ENCODE measurements around the gene PCMT1.
"Not testable (repeated sequence)": the region's sequence is repeated elsewhere in the genome, so short reads cannot be mapped to it uniquely, and the experiment has no call there.

PCMT1 gene

GRCh38 chr6:149842331-149842730, 92.8 kb downstream of the PCMT1 start:
- TF ChIP-seq, protein P1, sequence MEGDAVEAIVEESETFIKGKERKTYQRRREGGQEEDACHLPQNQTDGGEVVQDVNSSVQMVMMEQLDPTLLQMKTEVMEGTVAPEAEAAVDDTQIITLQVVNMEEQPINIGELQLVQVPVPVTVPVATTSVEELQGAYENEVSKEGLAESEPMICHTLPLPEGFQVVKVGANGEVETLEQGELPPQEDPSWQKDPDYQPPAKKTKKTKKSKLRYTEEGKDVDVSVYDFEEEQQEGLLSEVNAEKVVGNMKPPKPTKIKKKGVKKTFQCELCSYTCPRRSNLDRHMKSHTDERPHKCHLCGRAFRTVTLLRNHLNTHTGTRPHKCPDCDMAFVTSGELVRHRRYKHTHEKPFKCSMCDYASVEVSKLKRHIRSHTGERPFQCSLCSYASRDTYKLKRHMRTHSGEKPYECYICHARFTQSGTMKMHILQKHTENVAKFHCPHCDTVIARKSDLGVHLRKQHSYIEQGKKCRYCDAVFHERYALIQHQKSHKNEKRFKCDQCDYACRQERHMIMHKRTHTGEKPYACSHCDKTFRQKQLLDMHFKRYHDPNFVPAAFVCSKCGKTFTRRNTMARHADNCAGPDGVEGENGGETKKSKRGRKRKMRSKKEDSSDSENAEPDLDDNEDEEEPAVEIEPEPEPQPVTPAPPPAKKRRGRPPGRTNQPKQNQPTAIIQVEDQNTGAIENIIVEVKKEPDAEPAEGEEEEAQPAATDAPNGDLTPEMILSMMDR (IDR thresholded peaks at IDR 0.05; ENCODE audit: low read depth, low read length), result no peak
- no peak overlapping the region for H3K4me3 ChIP-seq (ENCODE audit: low read depth, low read length)
- in situ Hi-C loops (cut with HindIII; ENCODE audit: low sequenced_read_pairs), result no loop called here
- no peak for DNase-seq (ENCODE audit: low read depth, low spot score)

DNA sequence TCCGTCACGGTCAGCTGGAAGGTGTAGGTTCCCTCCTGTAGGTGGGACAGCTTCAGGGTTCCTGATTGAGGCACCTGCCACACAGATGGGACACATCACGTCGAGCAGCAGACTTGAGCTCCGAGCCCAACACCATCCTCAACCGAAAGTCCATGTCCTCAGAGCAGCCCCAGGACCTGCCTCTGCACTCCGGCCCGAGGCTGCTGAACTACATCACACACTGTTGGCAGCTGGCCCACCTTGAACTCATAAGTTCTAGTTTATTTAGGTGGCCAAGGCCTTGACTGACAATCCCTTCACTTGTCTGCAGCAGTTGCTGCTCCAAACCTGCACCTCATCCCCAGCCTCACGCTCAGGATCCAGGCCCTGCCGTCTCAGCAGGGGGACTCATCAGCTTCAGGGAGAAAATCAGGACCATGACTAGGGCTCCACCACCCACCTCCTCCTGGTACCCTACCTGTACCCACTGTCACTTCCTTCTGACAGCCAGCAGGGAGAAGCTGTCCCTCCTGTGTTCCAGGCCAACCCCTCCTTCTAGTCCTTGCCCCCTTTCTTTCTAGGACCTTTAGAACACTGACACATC, 93.6 kb downstream of the PCMT1 start:
- no peak for DNase-seq (ENCODE audit: low read depth, low spot score)
- in situ Hi-C loops (cut with HindIII; ENCODE audit: low sequenced_read_pairs), result no loop called here
- H3K4me3 ChIP-seq (ENCODE audit: low read depth, low read length), result no peak overlapping the region
- TF ChIP-seq, protein P1 (IDR thresholded peaks at IDR 0.05; ENCODE audit: low read depth, low read length), result no peak

DNA sequence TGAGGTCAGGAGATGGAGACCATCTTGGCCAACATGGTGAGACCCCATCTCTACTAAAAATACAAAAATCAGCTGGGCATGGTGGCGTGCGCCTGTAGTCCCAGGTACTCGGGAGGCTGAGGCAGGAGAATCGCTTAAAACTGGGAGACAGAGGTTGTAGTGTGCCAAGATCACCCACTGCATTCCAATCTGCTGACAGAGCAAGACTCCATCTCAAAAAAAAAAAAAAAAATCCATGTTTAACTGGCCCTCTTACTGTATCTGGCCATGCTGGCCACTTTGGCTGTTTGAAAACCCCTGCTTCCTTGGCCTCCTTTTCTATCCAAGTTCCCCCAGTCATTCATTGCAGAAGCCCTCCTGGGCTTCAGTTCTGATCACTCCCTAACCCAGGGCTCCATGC, 94.5 kb downstream of the PCMT1 start:
- H3K4me3 ChIP-seq (ENCODE audit: low read depth, low read length); in situ Hi-C loops (cut with HindIII; ENCODE audit: low sequenced_read_pairs): not testable (repeated sequence)
- DNase-seq (ENCODE audit: low read depth, low spot score), result peak; percentile 44

DNA sequence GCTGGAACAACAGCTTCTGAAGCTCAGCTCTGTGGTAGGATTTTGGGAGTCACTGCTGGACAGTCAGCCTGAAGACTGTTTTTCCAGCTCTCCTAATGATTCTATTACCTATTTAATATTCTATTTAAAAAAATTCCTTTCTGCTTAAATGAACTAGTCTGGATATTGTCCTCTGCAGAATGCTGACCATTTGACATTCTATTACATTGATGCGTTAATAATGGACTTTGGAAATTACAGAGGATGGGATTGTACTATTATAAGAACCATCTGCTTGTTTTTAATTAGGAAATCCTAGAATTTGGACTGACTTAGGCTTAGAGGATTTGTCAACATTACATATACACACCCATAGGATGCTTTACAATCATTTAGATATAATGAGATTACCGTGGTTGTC, 94.9 kb downstream of the PCMT1 start:
- in situ Hi-C loops (cut with HindIII; ENCODE audit: low sequenced_read_pairs), result no loop called here
- TF ChIP-seq, protein P1 (IDR thresholded peaks at IDR 0.05; ENCODE audit: low read depth, low read length), result no peak
- H3K4me3 ChIP-seq (ENCODE audit: low read depth, low read length), result no peak overlapping the region
- DNase-seq (ENCODE audit: low read depth, low spot score), result no peak

GRCh38 chr6:149845549-149845948, 96.0 kb downstream of the PCMT1 start:
- H3K4me3 ChIP-seq (ENCODE audit: low read depth, low read length), result no peak overlapping the region
- DNase-seq (ENCODE audit: low read depth, low spot score), result no peak
- TF ChIP-seq, protein P1 (IDR thresholded peaks at IDR 0.05; ENCODE audit: low read depth, low read length), result no peak
- in situ Hi-C loops (cut with HindIII; ENCODE audit: low sequenced_read_pairs), result no loop called here

GRCh38 chr6:149846321-149846720, 96.8 kb downstream of the PCMT1 start:
- peak; percentile 89 for DNase-seq (ENCODE audit: low read depth, low spot score)
- in situ Hi-C loops (cut with HindIII; ENCODE audit: low sequenced_read_pairs), result no loop called here
- TF ChIP-seq, protein P1 (IDR thresholded peaks at IDR 0.05; ENCODE audit: low read depth, low read length), result no peak
- H3K4me3 ChIP-seq (ENCODE audit: low read depth, low read length), result no peak overlapping the region

DNA sequence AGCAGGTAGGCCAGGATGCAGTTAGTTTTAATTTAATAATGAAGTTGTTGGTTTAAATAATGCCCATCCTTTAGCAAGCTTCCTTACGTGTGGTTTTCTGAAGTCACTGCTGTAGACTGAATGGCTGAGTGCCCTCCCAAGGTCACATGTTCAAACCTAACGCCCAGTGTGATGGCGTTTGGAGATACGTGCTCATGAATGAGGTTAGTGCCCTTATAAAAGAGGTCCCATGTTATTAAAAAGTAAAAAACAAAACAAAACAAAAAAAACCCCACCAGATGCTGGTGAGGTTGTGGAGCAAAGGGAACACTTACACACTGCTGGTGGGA, 98.4 kb downstream of the PCMT1 start:
- H3K4me3 ChIP-seq (ENCODE audit: low read depth, low read length), result no peak overlapping the region
- DNase-seq (ENCODE audit: low read depth, low spot score), result no peak
- in situ Hi-C loops (cut with HindIII; ENCODE audit: low sequenced_read_pairs), result no loop called here
- TF ChIP-seq, protein P1 (IDR thresholded peaks at IDR 0.05; ENCODE audit: low read depth, low read length), result no peak

GRCh38 chr6:149848343-149848742, 98.8 kb downstream of the PCMT1 start:
- H3K4me3 ChIP-seq (ENCODE audit: low read depth, low read length); in situ Hi-C loops (cut with HindIII; ENCODE audit: low sequenced_read_pairs); DNase-seq (ENCODE audit: low read depth, low spot score): not testable (repeated sequence)
